GM18507 (cell line): ENCODE data around the gene RYR3.

Experiments used
- DNase-seq: peaks from one replicate; pipeline ENCODE4 v3.0.0; 2011; ENCODE audit warnings: low read depth; ENCODE audit not compliant: insufficient read length; ENCODE audit errors: extremely low spot score
- FAIRE-seq: peaks from 2 replicates; lab custom pipeline; 2011; peaks lifted over from hg19 to GRCh38; lab: Jason Lieb, UNC

RYR3 gene

DNA sequence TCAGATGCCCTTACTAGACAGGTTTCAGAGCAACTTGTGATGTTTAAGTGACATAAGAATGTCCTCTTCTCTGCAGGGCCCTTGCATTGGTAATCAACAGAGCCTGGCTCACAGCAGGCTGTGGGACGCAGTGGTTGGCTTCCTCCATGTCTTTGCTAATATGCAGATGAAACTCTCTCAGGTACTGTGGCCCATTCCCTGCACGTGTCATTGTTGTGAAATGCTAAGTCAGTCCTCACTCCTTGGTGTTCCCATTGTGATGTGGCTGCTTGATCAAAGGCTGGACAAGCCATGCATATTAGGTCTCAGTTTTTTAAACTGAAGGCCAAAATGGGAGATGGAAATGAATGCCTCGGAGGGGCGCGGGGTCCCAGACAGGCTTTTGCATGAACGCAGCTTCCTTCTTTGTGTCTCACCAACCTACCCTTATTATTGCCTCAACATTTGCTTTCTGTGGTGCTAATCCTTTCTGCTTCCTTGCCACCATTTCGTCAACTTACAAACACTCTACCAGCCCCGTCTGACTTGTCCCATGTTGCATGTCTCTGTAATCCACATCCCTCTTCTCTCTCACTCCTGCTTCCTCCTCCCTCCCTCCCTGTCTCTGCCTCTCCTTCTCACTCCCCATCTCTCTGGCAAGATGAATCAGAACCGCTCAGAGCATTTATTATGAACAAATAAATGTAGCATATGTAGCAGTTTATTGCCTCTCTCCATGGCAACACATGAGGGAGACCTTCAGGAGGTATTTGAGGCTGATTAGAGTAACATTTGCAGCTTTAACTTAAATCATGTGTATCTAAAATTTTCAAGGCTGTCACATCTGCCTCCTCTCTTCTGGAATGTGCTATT is 524.4 kb downstream of the RYR3 start:
- DNase-seq (no peak), FAIRE-seq (no peak)

DNA sequence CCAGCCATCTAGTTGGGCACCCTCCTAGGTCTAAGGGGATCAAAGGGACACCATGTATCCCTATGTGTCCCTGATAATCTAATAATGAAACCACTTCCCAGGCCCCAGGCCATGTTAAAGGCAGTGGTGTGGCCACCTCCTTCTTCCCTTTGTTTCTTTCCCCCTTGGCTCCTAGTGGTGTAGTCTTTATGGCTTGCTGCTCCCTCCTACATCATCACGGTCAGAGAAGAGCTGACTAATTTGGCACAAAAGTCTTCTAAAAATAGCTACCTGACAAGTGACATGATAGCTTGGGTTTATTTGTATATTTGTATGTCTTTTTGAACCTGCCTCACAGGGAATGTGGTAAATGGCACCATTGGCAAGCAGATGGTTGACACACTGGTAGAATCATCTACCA is 526.5 kb downstream of the RYR3 start:
- FAIRE-seq (no peak), DNase-seq (no peak)

GRCh38 chr15:33839540-33839939 is 528.8 kb downstream of the RYR3 start:
- DNase-seq: no peak
- no peak for FAIRE-seq

GRCh38 chr15:33840615-33841014 is 529.8 kb downstream of the RYR3 start:
- FAIRE-seq (no peak), DNase-seq (no peak)

- DNase-seq: no peak
- no peak for FAIRE-seq
These were observed 533.4 kb downstream of the RYR3 start for GRCh38 chr15:33844186-33844585.

DNA sequence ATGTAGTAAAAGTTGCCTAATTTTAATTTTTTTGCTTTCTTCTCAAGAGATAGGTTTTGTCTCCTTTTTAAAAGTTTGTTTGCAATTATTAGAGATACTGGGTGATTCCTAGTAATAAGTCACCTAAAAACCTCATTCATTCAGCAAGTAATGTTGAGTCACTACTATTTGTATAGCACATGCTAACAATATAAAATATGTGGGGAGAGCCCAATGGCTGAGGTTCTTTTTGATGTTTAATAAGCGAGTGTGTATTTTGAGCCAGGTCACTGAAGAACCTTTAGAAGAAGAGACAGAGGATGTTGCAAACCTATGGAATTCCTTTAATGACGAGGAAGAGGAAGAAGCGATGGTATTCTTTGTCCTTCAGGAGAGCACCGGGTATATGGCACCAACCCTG is 533.8 kb downstream of the RYR3 start:
- FAIRE-seq: no peak
- no peak for DNase-seq

DNA sequence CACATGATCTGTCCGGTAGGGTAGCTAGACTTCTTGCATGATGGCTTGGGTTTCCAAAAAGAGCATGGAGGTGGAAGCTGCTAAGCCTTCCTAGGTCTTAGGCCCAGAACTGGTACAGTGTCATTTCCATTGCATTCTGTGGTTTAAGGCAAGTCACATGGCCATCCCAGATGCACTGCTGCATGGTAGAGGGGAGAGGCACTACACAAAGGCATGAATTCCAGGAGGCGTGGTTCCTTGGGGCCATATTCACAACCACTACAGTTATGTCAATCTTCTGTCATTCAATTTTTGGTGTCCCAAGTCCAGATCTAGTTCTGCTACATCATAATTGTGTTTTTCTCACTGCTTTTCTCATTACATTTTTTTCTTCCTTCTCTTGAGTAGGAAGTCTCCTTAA is 535.4 kb downstream of the RYR3 start:
- FAIRE-seq: no peak
- DNase-seq: no peak

DNA sequence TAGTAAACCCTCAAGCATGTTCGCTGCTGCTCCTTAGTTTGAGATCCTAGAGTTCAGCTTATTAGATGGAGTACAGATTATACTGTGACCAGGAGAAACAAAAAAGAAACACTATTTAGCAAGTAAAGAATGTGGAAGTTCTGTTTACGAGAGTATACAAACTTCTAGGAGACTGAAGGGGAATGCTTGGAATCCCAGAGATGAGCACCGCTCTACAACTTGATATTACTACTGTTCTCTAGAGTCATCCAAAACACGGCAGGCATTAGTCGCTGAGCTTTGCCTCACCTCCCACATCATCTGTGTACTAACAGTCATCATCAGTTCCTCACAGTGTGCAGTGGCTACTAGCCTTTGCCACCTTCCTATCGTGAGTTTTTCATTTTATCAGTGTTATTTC is 536.1 kb downstream of the RYR3 start:
- DNase-seq (no peak), FAIRE-seq (no peak)

- no peak for FAIRE-seq
- no peak for DNase-seq
These were observed 537.2 kb downstream of the RYR3 start for GRCh38 chr15:33848011-33848410.

GRCh38 chr15:33851079-33851478 is 540.3 kb downstream of the RYR3 start:
- FAIRE-seq: no peak
- no peak for DNase-seq

GRCh38 chr15:33852094-33852493 is 541.3 kb downstream of the RYR3 start:
- no peak for FAIRE-seq

GRCh38 chr15:33852570-33852969 is 541.8 kb downstream of the RYR3 start:
- no peak for FAIRE-seq
- DNase-seq: no peak

More at GRCh38 chr15:33852094-33852493, 541.3 kb downstream of the RYR3 start:
- no peak for DNase-seq

DNA sequence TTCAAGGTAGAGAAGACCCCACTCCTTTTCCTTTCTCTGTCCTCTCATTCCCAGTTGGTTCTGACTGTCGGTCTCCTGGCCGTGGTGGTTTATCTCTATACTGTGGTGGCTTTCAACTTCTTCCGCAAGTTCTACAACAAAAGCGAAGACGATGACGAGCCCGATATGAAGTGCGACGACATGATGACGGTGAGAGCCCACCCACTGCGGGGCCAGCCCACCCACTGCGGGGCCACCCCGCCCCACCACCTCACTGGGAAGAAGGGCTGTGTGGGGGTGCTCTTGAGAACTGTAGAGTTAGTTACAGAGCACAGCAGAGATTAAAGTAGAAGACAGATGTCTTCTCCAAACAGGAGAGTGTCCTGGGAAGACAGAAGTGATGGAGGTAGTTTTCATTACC is 547.0 kb downstream of the RYR3 start:
- DNase-seq (no peak), FAIRE-seq (no peak)

GRCh38 chr15:33858836-33859235 is 548.1 kb downstream of the RYR3 start:
- no peak for FAIRE-seq
- no peak for DNase-seq

DNA sequence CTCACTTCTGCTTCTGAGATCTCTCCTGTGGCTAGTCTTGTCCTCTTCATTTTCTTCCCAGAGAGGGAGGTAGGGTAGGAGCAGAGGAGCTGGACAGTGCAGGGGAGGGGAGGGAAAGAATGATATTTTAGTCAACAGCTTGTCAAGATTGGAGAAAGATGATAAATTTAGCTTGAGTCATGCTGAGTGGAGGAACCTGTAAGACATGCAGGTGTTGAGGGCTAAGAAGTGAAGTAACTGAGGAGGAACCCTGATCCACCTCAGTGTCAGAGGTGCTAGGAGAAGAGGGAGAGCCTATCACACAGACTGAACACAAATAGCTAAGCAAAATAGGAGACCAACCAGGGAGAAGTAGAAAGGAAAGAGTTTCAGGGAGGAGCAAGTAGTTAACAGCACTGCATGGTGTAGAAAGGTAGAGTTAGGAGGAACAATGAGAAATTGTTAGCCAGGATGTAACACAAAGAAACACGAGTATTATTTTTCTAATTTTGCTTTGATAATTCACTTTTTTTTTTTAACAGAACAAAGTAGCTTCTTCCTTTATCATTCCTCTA is 549.3 kb downstream of the RYR3 start:
- DNase-seq (no peak), FAIRE-seq (no peak)

DNA sequence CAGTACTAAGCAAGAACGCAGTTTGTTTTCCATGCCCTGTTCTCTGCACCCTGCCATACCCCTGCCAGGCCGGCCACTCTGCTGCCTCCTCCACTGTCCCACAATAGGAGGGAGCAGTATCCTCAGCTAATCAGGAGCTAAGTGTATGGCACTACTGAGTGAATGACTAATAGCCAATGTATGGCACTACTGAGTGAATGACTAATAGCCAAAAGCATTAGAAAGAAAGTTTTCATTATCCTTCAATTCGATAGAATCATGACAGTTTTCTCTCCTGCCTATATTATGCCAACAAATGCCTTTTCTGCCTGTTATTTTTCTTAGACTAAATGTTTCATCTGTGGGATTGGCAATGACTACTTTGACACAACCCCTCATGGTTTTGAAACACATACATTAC is 550.0 kb downstream of the RYR3 start:
- DNase-seq (no peak), FAIRE-seq (no peak)

- DNase-seq: no peak
- FAIRE-seq: no peak
These were observed 553.8 kb downstream of the RYR3 start for GRCh38 chr15:33864360-33865075.

GRCh38 chr15:33865416-33865815 is 554.6 kb downstream of the RYR3 start:
- DNase-seq (no peak), FAIRE-seq (no peak)

DNA sequence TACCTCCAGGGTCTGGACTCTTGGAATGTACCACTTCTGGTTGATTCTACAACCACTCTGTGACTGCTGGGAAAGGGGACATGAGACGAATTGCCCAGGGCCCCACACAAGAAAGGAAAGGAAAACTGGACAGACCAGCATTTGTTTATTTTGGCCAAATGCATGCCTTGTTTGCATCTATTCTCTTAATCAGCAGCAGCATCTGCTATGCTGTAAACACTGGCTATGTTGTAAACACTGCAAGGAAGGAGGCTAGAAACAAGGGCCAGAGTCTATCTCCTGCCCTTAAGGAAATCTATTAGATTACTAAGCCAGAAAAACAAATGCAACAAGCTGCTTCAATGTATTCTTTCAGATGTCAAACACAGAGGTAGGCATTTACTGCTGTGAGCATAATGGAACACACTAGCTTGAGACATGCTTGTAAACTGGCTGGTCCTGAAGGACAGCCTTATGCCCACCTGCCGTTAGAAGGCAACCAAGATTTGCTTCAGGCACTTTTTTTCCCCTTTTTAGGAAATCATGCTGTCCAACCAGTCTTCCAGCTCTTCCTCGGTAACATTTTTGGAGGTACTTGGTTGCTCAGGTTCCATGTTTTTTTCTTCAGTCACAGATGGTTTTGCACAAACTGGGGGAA is 555.5 kb downstream of the RYR3 start:
- DNase-seq (no peak), FAIRE-seq (no peak)

GRCh38 chr15:33871980-33872379 is 561.2 kb downstream of the RYR3 start:
- DNase-seq (no peak), FAIRE-seq (no peak)
